Measurements from ENCODE around the gene PSMD3.

DNA sequence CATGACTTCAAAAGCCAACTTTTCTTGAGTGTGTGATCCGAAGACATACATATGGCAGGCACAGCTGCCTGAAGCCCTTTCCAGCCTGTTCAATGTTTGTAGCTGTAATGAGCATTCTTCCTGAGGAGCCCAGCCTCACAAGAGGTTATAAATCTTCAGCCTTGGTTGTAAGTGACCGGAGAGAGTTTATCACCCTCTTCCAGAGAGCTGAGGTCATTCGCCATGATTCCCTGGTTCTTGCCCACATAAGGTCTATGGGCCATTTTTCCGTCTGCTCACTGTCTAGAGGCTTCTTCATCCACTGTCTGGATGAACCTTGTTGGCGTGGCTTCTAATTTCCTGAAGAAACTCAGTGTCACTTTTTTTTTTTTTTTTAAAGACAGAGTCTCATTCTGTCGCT is 24.9 kb downstream of the PSMD3 start:
- TF ChIP-seq, protein P1, sequence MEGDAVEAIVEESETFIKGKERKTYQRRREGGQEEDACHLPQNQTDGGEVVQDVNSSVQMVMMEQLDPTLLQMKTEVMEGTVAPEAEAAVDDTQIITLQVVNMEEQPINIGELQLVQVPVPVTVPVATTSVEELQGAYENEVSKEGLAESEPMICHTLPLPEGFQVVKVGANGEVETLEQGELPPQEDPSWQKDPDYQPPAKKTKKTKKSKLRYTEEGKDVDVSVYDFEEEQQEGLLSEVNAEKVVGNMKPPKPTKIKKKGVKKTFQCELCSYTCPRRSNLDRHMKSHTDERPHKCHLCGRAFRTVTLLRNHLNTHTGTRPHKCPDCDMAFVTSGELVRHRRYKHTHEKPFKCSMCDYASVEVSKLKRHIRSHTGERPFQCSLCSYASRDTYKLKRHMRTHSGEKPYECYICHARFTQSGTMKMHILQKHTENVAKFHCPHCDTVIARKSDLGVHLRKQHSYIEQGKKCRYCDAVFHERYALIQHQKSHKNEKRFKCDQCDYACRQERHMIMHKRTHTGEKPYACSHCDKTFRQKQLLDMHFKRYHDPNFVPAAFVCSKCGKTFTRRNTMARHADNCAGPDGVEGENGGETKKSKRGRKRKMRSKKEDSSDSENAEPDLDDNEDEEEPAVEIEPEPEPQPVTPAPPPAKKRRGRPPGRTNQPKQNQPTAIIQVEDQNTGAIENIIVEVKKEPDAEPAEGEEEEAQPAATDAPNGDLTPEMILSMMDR (IDR thresholded peaks at IDR 0.05; ENCODE audit: low read depth, low read length): no peak
- TF ChIP-seq EZH2phosphoT487 (IDR thresholded peaks at IDR 0.05; ENCODE audit: low read depth): no peak
